ENCODE data around the gene LASP1NB.
A peak's percentile ranks its signal among the peaks of the same experiment; 100 is the strongest.

LASP1NB gene

GRCh38 chr17:38897176-38897575, 28.2 kb upstream of the LASP1NB start:
- TF ChIP-seq CTCF (IDR thresholded peaks at IDR 0.05; ENCODE audit: low read depth, low read length, missing control alignments), result no peak
- H3K4me3 ChIP-seq (ENCODE audit: low read depth, low read length), result no peak overlapping the region
- DNase-seq (ENCODE audit: low read depth), result no peak

- no peak overlapping the region for H3K4me3 ChIP-seq (ENCODE audit: low read depth, low read length)
- TF ChIP-seq CTCF (IDR thresholded peaks at IDR 0.05; ENCODE audit: low read depth, low read length, missing control alignments), result no peak
- DNase-seq (ENCODE audit: low read depth), result no peak
These were observed 27.6 kb upstream of the LASP1NB start for GRCh38 chr17:38897671-38898290.

GRCh38 chr17:38898291-38898679, 27.1 kb upstream of the LASP1NB start:
- DNase-seq (ENCODE audit: low read depth), result no peak

GRCh38 chr17:38898812-38899348, 26.5 kb upstream of the LASP1NB start:
- DNase-seq (ENCODE audit: low read depth), result peak; percentile 80
- peak overlapping the region; percentile 28 for H3K4me3 ChIP-seq (ENCODE audit: low read depth, low read length)
- TF ChIP-seq CTCF (IDR thresholded peaks at IDR 0.05; ENCODE audit: low read depth, low read length, missing control alignments), result no peak

More at GRCh38 chr17:38898291-38898679, 27.1 kb upstream of the LASP1NB start:
- TF ChIP-seq CTCF (IDR thresholded peaks at IDR 0.05; ENCODE audit: low read depth, low read length, missing control alignments), result no peak
- H3K4me3 ChIP-seq (ENCODE audit: low read depth, low read length), result peak overlapping the region; percentile 28

GRCh38 chr17:38899421-38899820, 26.0 kb upstream of the LASP1NB start:
- DNase-seq (ENCODE audit: low read depth), result no peak
- peak overlapping the region; percentile 8 for H3K4me3 ChIP-seq (ENCODE audit: low read depth, low read length)
- no peak for TF ChIP-seq CTCF (IDR thresholded peaks at IDR 0.05; ENCODE audit: low read depth, low read length, missing control alignments)

GRCh38 chr17:38900978-38901656, 24.3 kb upstream of the LASP1NB start:
- no peak overlapping the region for H3K4me3 ChIP-seq (ENCODE audit: low read depth, low read length)
- DNase-seq (ENCODE audit: low read depth), result no peak
- TF ChIP-seq CTCF (IDR thresholded peaks at IDR 0.05; ENCODE audit: low read depth, low read length, missing control alignments), result no peak

Data from GM12864 (cell line).